DOHH2 (cell line): ENCODE measurements around the gene PCNX4.

ENCODE experiments used
- H3F3A ChIP-seq: fragments of 200-600 bp; sonication (generic), shearing (Covaris generic); 2 replicates; pipeline ENCODE4 v1.6.0; 2016; ENCODE audit warnings: antibody characterized with exemption, mild to moderate bottlenecking; ENCODE audit not compliant: control insufficient read depth, insufficient read depth
- H3K27ac ChIP-seq: fragments of 200-600 bp; sonication (generic); 2 replicates; pipeline ENCODE4 v1.5.1; 2014; ENCODE audit warnings: low read depth, mild to moderate bottlenecking, low read length, moderate library complexity
- H3K27me3 ChIP-seq: fragments of 200-600 bp; sonication (generic); 2 replicates; pipeline ENCODE4 v1.6.1; 2014; ENCODE audit warnings: mild to moderate bottlenecking, low read length, mixed read lengths; ENCODE audit not compliant: control insufficient read depth
- H3K36me3 ChIP-seq: fragments of 200-600 bp; sonication (generic); 2 replicates; pipeline ENCODE4 v1.6.1; 2014; ENCODE audit warnings: mild to moderate bottlenecking, low read length, moderate library complexity, mixed read lengths; ENCODE audit not compliant: control insufficient read depth
- H3K4me1 ChIP-seq: fragments of 200-600 bp; sonication (generic); 2 replicates; pipeline ENCODE4 v1.6.1; 2014; ENCODE audit warnings: mild to moderate bottlenecking, low read length, mixed read lengths; ENCODE audit not compliant: control insufficient read depth
- H3K4me2 ChIP-seq: fragments of 200-600 bp; sonication (generic); 2 replicates; pipeline ENCODE4 v1.6.0; 2014; ENCODE audit warnings: mild to moderate bottlenecking, low read length, moderate library complexity
- H3K4me3 ChIP-seq: fragments of 200-600 bp; sonication (generic); 2 replicates; pipeline ENCODE4 v1.5.1; 2014; ENCODE audit warnings: mild to moderate bottlenecking, low read length, mixed read lengths
- H3K79me2 ChIP-seq: fragments of 200-600 bp; sonication (generic); 2 replicates; pipeline ENCODE4 v1.6.1; 2014; ENCODE audit warnings: mild to moderate bottlenecking, low read length, mixed read lengths; ENCODE audit not compliant: control insufficient read depth
- H3K9me2 ChIP-seq: fragments of 200-600 bp; sonication (generic); replicated peaks from 2 replicates; pipeline ENCODE4 v1.6.1; 2014; ENCODE audit warnings: mild to moderate bottlenecking, low read length, mixed read lengths; ENCODE audit not compliant: control insufficient read depth
- H3K9me3 ChIP-seq: fragments of 200-600 bp; sonication (generic); 2 replicates; pipeline ENCODE4 v1.6.1; 2014; ENCODE audit warnings: antibody characterized with exemption, low read length, mixed read lengths; ENCODE audit not compliant: control insufficient read depth, insufficient read depth
- H4K20me1 ChIP-seq: fragments of 200-600 bp; sonication (generic); 2 replicates; pipeline ENCODE4 v1.6.0; 2014; ENCODE audit warnings: low read depth, mild to moderate bottlenecking, antibody characterized with exemption, low read length, moderate library complexity; ENCODE audit not compliant: control insufficient read depth, insufficient read depth
- CTCF ChIP-seq: fragments of 200-600 bp; sonication (generic); IDR thresholded peaks from one replicate; pipeline ENCODE4 v1.5.1; 2014; ENCODE audit warnings: antibody characterized with exemption, mild to moderate bottlenecking, low read depth, low read length; ENCODE audit not compliant: poor library complexity, severe bottlenecking
- EZH2phosphoT487 ChIP-seq: fragments of 200-600 bp; sonication (generic); IDR thresholded peaks from 2 replicates; pipeline ENCODE4 v1.6.1; 2017; ENCODE audit warnings: borderline replicate concordance, mild to moderate bottlenecking, antibody characterized with exemption, low read length, moderate library complexity, mixed read lengths

Gene PCNX4

GRCh38 chr14:60164404-60164711, 72.6 kb downstream of the PCNX4 start:
- H3K36me3 ChIP-seq = peaks cover 5% of the 10 kb centered on the region; the same call in 1 of the 2 replicates
- peak overlapping the region; percentile 91 for H3K4me2 ChIP-seq
- H3F3A ChIP-seq = no peaks in the 10 kb centered on the region
- H3K4me3 ChIP-seq = peak overlapping the region; percentile 89
- peaks cover 32% of the 10 kb centered on the region for H3K4me1 ChIP-seq
- TF ChIP-seq CTCF = no peak
- TF ChIP-seq EZH2phosphoT487 = no peak
- no peaks in the 10 kb centered on the region for H4K20me1 ChIP-seq
- H3K27ac ChIP-seq = peak overlapping the region; percentile 77; the same call in 1 of the 2 replicates
- peaks cover 32% of the 10 kb centered on the region for H3K79me2 ChIP-seq
- H3K27me3 ChIP-seq = no peaks in the 10 kb centered on the region
- H3K9me2 ChIP-seq = no peaks in the 10 kb centered on the region
- no peaks in the 10 kb centered on the region for H3K9me3 ChIP-seq

GRCh38 chr14:60164712-60165546, 73.2 kb downstream of the PCNX4 start, which contains the start of gene DHRS7:
Gene DHRS7 (minus strand): TSS chr14:60165398. CDS start chr14:60165309, 89 bp downstream.
- H3K79me2 ChIP-seq = peaks cover 32% of the 10 kb centered on the region
- no peaks in the 10 kb centered on the region for H4K20me1 ChIP-seq
- no peaks in the 10 kb centered on the region for H3K27me3 ChIP-seq
- H3K9me2 ChIP-seq = no peaks in the 10 kb centered on the region
- TF ChIP-seq EZH2phosphoT487 (no peak), CTCF (peak; percentile 58)
- H3K4me1 ChIP-seq = peaks cover 32% of the 10 kb centered on the region
- H3K36me3 ChIP-seq = peaks cover 5% of the 10 kb centered on the region; the same call in 1 of the 2 replicates
- peak within 1 kb of the TSS; percentile 89 for H3K4me3 ChIP-seq
- H3K9me3 ChIP-seq = no peaks in the 10 kb centered on the region
- peak within 1 kb of the TSS; percentile 77 for H3K27ac ChIP-seq
- peak within 1 kb of the TSS; percentile 91 for H3K4me2 ChIP-seq
- no peaks in the 10 kb centered on the region for H3F3A ChIP-seq

GRCh38 chr14:60165547-60165876, 73.8 kb downstream of the PCNX4 start:
- Histone ChIP-seq H3K27me3 (no peaks in the 10 kb centered on the region), H3K27ac (peak overlapping the region; percentile 77)

More at GRCh38 chr14:60165547-60165876, 73.8 kb downstream of the PCNX4 start:
- Histone ChIP-seq H3K79me2 (peaks cover 32% of the 10 kb centered on the region), H3K9me2 (no peaks in the 10 kb centered on the region), H3K9me3 (no peaks in the 10 kb centered on the region), H3K4me3 (peak overlapping the region; percentile 89), H3K4me2 (peak overlapping the region; percentile 91), H3F3A (no peaks in the 10 kb centered on the region), H3K36me3 (peaks cover 5% of the 10 kb centered on the region; the same call in 1 of the 2 replicates), H3K4me1 (peaks cover 32% of the 10 kb centered on the region), H4K20me1 (no peaks in the 10 kb centered on the region)
- TF ChIP-seq CTCF = peak; percentile 47
- no peak for TF ChIP-seq EZH2phosphoT487
